Inferior parietal cortex (tissue), 1 donor: Measurements from ENCODE around the gene LRP10.
A peak's percentile ranks its signal among the peaks of the same experiment; 100 is the strongest.

Source experiments
- DNase-seq: peaks from one replicate; pipeline ENCODE4 v3.0.0-alpha.2; 2016; ENCODE audit errors: extremely low spot score

Gene LRP10

GRCh38 chr14:22865424-22866405 is 5.8 kb upstream of the LRP10 start:
- DNase-seq: no peak

DNA sequence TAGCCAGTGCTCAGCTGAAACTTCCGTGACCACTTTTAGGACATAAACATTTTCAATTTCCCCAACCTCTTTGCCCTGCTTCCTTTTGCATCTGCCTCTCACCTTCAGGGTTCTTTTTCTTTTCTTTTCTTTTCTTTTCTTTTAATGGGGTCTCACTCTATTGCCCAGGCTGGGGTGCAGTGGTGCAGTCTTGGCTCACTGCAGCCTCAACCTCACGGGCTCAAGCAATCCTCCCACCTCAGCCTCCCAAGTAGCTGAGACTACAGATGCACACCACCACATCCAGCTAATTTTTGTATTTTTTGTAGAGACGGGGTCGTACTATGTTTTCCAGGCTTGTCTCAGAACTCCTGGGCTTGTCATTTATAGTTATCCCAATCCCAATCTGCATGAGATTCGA is 4.7 kb upstream of the LRP10 start:
- no peak for DNase-seq

- DNase-seq: no peak
Measured at GRCh38 chr14:22870811-22871223, 723 bp upstream of the LRP10 start.

GRCh38 chr14:22872033-22872832 is 693 bp downstream of the LRP10 start:
- peak; percentile 86 for DNase-seq

GRCh38 chr14:22872833-22873520 is 1.4 kb downstream of the LRP10 start:
- no peak for DNase-seq

DNA sequence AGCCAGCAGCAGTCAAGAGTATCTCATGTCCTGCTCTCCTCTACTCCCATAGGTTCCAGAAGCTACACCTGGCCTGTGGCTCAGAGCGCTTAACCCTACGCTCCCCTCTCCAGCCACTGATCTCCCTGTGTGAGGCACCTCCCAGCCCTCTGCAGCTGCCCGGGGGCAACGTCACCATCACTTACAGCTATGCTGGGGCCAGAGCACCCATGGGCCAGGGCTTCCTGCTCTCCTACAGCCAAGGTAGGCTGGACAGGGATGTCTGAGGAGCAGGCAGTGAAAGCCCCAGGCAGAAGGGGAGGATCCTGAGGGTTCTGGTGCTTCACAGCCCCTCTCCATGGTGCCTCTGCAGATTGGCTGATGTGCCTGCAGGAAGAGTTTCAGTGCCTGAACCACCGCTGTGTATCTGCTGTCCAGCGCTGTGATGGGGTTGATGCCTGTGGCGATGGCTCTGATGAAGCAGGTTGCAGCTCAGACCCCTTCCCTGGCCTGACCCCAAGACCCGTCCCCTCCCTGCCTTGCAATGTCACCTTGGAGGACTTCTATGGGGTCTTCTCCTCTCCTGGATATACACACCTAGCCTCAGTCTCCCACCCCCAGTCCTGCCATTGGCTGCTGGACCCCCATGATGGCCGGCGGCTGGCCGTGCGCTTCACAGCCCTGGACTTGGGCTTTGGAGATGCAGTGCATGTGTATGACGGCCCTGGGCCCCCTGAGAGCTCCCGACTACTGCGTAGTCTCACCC is 3.6 kb downstream of the LRP10 start:
- DNase-seq: no peak

GRCh38 chr14:22875748-22876319 is 4.3 kb downstream of the LRP10 start:
- DNase-seq: no peak

GRCh38 chr14:22877000-22877501 is 5.5 kb downstream of the LRP10 start:
- DNase-seq: no peak

- no peak for DNase-seq
Measured at GRCh38 chr14:22878271-22879246, 7.0 kb downstream of the LRP10 start.

- DNase-seq: no peak
Measured at GRCh38 chr14:22882064-22882463, 10.5 kb downstream of the LRP10 start.

DNA sequence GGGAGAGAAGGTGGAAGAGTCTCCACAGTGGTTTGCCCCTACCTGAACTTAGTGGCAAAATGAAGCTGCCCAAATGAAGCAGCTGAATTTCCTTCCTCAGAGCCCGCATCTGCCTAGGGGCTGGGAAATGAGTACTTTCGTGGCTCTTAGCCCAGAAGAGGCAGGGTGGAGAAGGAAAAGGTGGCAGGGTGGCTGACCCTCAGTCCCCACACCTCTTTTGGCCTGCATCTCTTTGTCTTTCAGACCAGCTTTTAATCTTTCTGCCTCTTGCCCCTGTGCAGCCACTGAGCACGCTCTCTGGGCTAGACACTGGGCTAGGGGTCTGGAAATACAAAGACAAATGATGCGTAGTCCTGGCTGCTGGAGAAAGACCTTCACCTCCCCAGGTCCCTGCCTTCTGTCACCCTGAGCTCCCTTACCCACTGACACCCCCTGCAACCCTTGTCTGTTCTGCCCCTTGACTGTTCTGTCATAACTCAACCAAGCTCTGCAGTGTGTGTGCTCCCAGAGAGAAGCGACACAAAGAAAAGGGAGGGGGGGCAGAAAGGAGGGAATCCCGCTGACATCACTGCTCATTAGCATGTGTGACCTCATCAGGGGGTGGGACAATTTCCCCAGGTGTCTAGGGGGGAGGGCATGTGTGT is 11.1 kb downstream of the LRP10 start:
- no peak for DNase-seq

DNA sequence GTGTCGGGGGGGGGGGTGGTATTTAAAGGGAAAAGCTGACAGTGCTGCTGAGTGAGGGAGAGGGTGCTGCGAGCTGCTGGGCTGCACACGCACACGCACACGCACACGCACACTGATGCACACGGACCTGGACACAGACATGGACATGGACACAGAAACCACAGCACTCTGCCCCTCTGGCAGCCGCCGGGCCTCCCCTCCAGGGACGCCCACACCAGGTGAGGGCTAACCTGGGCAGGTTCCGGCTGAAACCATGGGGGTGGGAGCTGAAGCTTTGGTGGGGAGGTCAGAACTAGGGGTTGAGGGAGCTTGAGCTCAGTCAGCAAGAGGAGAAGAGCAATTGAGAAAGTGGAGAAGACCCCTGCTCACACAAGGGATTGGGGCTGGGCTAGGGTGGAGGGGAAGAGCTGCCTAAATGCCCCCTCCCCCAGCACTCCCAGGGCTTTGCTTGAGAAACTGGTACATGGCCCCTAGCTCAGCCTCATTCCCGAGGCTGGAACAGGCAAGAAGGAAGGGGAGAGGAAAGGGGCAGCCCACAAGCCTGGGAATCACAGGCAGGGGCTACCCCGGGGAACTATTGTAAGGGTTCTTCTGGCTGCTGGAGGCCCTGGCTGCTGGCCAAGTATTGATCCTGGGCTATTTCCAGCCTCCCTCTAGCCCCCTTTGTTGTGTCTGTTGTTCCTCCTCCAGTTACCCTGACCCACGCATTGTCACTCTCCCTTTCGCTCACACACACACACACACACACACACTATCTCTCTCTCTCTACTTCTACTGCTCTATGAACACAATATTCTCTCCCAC is 11.8 kb downstream of the LRP10 start, which contains the start of gene REM2:
REM2 (plus strand) TSS at position 50 of the 804 bp plus-strand sequence; CDS start at position 116, 66 bp downstream.
- no peak for DNase-seq

GRCh38 chr14:22884076-22884737 is 12.7 kb downstream of the LRP10 start:
- DNase-seq: no peak

- no peak for DNase-seq
Measured at GRCh38 chr14:22884738-22885523, 13.4 kb downstream of the LRP10 start.

DNA sequence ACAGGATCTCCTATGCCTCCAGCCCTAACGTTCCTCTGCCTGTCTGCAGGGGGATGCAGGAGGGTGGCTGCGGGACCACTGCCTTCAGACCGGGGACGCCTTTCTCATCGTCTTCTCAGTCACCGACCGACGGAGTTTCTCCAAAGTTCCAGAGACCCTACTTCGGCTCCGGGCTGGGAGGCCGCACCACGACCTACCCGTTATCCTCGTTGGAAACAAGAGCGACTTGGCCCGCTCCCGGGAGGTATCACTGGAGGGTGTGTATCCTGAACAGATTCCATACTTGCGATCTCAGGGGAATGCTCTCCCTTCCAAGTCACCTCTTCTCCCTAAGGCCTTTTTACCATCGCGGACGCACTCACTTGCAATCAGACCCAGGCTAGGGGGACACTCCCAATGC is 14.4 kb downstream of the LRP10 start:
- DNase-seq: no peak

- no peak for DNase-seq
Measured at GRCh38 chr14:22886500-22887259, 15.1 kb downstream of the LRP10 start.
